ENCODE results near the gene MYOC.

MYOC gene

GRCh38 chr1:171596119-171596518 is 56.4 kb downstream of the MYOC start:
- TF ChIP-seq CTCF (IDR thresholded peaks at IDR 0.05; ENCODE audit: control extremely low read depth, extremely low read depth, low read depth, missing control alignments) = no peak

GRCh38 chr1:171595324-171595723 is 57.2 kb downstream of the MYOC start:
- no peak for DNase-seq (ENCODE audit: extremely low spot score)
- no peak for TF ChIP-seq CTCF (IDR thresholded peaks at IDR 0.05; ENCODE audit: control extremely low read depth, extremely low read depth, low read depth, missing control alignments)
- ChIA-PET POLR2A (no interaction called here), CTCF (interaction anchor here (1.1 to 1.3 kb wide), 4 partner anchors 16 to 65 kb away, joined by 3 to 5 read pairs (median 4); no protein-coding TSS in a partner anchor)

More at GRCh38 chr1:171596119-171596518, 56.4 kb downstream of the MYOC start:
- ChIA-PET POLR2A (no interaction called here), CTCF (interaction anchor here (0.7 to 2.9 kb wide), 5 partner anchors 11 to 65 kb away, joined by 3 to 5 read pairs (median 3); no protein-coding TSS in a partner anchor)
- DNase-seq (ENCODE audit: extremely low spot score) = no peak

GRCh38 chr1:171590022-171590421 is 62.5 kb downstream of the MYOC start:
- ChIA-PET POLR2A (no interaction called here), CTCF (interaction anchor here (1.3 kb wide), 1 partner anchor 9 kb away, joined by 3 read pairs; no protein-coding TSS in a partner anchor)
- no peak for TF ChIP-seq CTCF (IDR thresholded peaks at IDR 0.05; ENCODE audit: control extremely low read depth, extremely low read depth, low read depth, missing control alignments)
- DNase-seq (ENCODE audit: extremely low spot score) = no peak

- POLR2A ChIA-PET = no interaction called here
Measured at GRCh38 chr1:171588230-171588629, 64.3 kb downstream of the MYOC start.

GRCh38 chr1:171585715-171586114 is 66.8 kb downstream of the MYOC start:
- TF ChIP-seq CTCF (IDR thresholded peaks at IDR 0.05; ENCODE audit: control extremely low read depth, extremely low read depth, low read depth, missing control alignments) = no peak
- POLR2A ChIA-PET = no interaction called here
- DNase-seq (ENCODE audit: extremely low spot score) = no peak
- CTCF ChIA-PET = no interaction called here

More at GRCh38 chr1:171588230-171588629, 64.3 kb downstream of the MYOC start:
- DNase-seq (ENCODE audit: extremely low spot score) = no peak
- no peak for TF ChIP-seq CTCF (IDR thresholded peaks at IDR 0.05; ENCODE audit: control extremely low read depth, extremely low read depth, low read depth, missing control alignments)
- CTCF ChIA-PET = interaction anchor here (0.8 to 1.3 kb wide), 2 partner anchors 28 to 56 kb away, joined by 3 read pairs; no protein-coding TSS in a partner anchor
